ENCODE data around the gene PLIN1.

The PLIN1 gene

GRCh38 chr15:89679212-89679611, at the start of gene PLIN1:
PLIN1 (minus strand) TSS chr15:89679367; CDS start chr15:89677489, 1,878 bp downstream.
- TF ChIP-seq GATA2 (IDR thresholded peaks at IDR 0.05; ENCODE audit: low read depth, low read length) (no peak), GATA3 (IDR thresholded peaks at IDR 0.05; ENCODE audit: low read depth, low read length) (no peak)

DNA sequence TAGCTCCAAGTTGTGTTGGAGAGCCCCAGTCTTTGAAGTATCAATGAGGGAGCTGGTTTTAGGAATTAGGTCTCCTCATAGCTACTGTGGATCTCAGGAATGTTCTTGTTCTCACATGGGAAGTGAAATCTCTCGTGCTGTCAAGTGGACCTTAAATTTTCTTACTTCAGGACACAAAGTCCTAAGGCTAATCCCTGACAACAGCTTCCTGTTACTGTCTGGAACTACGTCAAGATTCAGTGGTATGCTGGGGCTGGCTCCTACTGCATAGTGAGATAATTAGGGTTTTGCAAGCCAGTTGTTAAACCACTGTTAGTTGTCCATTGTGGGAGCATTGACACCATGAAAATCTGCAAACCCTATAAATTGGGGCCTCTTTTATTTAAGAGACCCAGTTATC, 49.1 kb upstream of the PLIN1 start:
- no peak for TF ChIP-seq GATA3 (IDR thresholded peaks at IDR 0.05; ENCODE audit: low read depth, low read length)
- no peak for TF ChIP-seq GATA2 (IDR thresholded peaks at IDR 0.05; ENCODE audit: low read depth, low read length)

- no peak for TF ChIP-seq GATA3 (IDR thresholded peaks at IDR 0.05; ENCODE audit: low read depth, low read length)
- no peak for TF ChIP-seq GATA2 (IDR thresholded peaks at IDR 0.05; ENCODE audit: low read depth, low read length)
Measured at GRCh38 chr15:89725064-89725463, 45.9 kb upstream of the PLIN1 start.

DNA sequence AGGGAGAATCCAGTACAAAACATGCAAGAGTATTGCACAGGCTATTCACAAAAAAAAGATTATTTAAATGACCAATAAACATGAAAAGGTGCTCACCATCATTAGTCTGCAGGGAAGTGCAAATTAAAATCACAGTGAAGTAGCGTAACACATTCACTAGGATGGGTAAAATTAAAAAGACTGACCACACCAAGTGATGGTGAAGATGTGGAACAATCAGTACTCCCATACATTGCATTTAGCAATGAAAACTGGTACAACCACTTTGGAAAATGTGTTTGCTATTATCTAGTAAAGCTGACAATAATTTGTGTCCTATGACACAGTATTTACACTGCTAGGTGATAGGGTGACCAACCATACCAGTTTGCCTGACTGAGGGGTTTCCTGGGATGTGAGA, 45.5 kb upstream of the PLIN1 start:
- TF ChIP-seq GATA2 (IDR thresholded peaks at IDR 0.05; ENCODE audit: low read depth, low read length): no peak
- TF ChIP-seq GATA3 (IDR thresholded peaks at IDR 0.05; ENCODE audit: low read depth, low read length): no peak

GRCh38 chr15:89723031-89723430, 43.9 kb upstream of the PLIN1 start:
- no peak for TF ChIP-seq GATA3 (IDR thresholded peaks at IDR 0.05; ENCODE audit: low read depth, low read length)
- TF ChIP-seq GATA2 (IDR thresholded peaks at IDR 0.05; ENCODE audit: low read depth, low read length): no peak

- TF ChIP-seq GATA3 (IDR thresholded peaks at IDR 0.05; ENCODE audit: low read depth, low read length) (no peak), GATA2 (IDR thresholded peaks at IDR 0.05; ENCODE audit: low read depth, low read length) (no peak)
Measured at GRCh38 chr15:89714775-89715174, 35.6 kb upstream of the PLIN1 start.

GRCh38 chr15:89707577-89707976, 28.4 kb upstream of the PLIN1 start:
- no peak for TF ChIP-seq GATA2 (IDR thresholded peaks at IDR 0.05; ENCODE audit: low read depth, low read length)

DNA sequence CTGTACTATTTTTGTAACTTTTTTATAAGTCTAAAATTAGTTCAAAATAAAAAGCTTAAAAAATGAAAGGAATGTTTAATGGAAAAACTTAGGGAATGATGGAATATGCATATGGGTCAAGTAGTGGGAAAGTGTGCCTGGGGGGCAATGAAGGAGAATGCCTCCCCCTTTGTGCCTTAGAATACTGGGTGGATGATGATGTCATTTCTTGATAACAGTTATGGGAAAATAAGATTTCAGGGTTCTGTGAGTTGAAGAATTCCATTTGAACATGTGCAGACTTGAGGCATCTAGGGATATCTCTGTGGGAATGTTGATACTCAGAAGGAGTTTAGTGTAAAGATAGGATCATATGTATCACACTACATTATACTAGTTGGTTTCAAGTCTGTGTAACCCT, 25.2 kb upstream of the PLIN1 start:
- TF ChIP-seq GATA2 (IDR thresholded peaks at IDR 0.05; ENCODE audit: low read depth, low read length) (no peak), GATA3 (IDR thresholded peaks at IDR 0.05; ENCODE audit: low read depth, low read length) (no peak)

DNA sequence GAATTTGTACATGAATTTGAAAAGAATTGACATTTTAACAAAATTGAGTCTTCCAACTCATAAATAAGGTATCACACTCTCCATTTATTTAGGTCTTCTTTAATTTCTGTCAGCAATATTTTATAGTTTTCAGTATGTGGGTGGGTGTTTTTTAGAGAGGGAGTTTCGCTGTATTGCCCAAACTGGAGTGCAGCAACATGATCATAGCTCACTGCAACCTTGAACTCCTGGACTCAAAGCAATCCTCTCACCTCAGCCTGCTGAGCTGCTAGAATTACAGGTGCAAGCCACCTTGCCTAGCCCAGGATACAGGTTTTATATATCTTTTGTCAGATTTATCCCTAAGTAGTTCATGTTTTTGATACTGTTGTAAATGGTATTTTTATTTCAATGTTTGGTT, 16.0 kb upstream of the PLIN1 start:
- TF ChIP-seq GATA3 (IDR thresholded peaks at IDR 0.05; ENCODE audit: low read depth, low read length) (no peak), GATA2 (IDR thresholded peaks at IDR 0.05; ENCODE audit: low read depth, low read length) (no peak)

- TF ChIP-seq GATA2 (IDR thresholded peaks at IDR 0.05; ENCODE audit: low read depth, low read length): no peak
- no peak for TF ChIP-seq GATA3 (IDR thresholded peaks at IDR 0.05; ENCODE audit: low read depth, low read length)
Measured at GRCh38 chr15:89693696-89694095, 14.5 kb upstream of the PLIN1 start.

GRCh38 chr15:89693091-89693490, 13.9 kb upstream of the PLIN1 start:
- TF ChIP-seq GATA2 (IDR thresholded peaks at IDR 0.05; ENCODE audit: low read depth, low read length) (no peak), GATA3 (IDR thresholded peaks at IDR 0.05; ENCODE audit: low read depth, low read length) (no peak)

DNA sequence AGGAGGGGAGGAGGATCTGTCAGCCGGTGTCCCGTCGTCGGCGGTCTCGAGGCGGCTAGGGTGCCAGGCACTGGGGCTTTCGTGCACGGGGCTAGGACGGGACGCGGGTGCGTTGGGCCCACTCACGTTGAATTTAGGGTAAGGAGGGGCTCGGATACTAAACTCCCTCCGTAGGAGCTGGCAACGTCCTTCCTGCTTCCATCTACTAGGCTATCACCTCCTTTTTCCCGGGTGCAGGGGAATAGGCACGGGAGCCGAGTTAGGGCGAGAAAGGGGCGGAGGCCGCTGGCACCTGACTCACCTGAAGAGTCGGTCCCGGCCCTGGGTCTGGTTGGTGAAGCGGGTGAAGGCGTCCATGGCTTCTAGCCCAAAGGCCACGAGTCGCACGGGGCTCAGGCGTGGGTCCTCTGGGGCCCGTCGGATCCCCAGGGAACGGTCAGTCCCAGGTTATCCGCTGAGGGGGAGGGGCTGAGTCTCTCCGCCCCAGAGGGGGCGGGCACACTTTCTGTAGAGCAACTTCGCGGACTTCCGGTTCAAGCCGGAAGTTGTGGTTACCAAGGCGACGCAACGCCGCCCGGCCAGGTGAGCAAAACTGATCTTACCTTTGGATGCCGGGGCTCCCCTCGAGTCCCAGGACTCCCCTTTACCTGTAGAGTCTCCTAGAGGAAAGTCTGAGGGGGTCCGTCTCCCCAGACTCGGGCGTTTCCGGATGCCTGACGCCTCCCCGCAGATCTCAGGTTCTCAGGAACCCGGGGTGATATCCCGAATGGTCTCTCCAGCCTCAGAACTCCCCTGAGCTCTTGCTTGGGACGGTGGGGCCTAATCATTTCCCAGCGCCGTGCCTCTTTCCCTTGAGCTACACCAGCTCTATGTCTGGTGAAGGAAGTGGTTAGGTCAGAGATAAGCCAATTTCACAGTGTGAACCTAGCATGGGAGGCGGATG, 11.4 kb upstream of the PLIN1 start, which contains the start of the genes PEX11A and WDR93:
PEX11A (minus strand) TSS at position 479 of the 943 bp plus-strand sequence; CDS start at position 357, 122 bp downstream.
WDR93 (plus strand) TSS at position 536 of the 943 bp plus-strand sequence. CDS start 10,936 bp downstream, outside the sequence.
- TF ChIP-seq GATA2 (IDR thresholded peaks at IDR 0.05; ENCODE audit: low read depth, low read length): no peak; the same call in 1 of the 2 replicates
- no peak for TF ChIP-seq GATA3 (IDR thresholded peaks at IDR 0.05; ENCODE audit: low read depth, low read length)

DNA sequence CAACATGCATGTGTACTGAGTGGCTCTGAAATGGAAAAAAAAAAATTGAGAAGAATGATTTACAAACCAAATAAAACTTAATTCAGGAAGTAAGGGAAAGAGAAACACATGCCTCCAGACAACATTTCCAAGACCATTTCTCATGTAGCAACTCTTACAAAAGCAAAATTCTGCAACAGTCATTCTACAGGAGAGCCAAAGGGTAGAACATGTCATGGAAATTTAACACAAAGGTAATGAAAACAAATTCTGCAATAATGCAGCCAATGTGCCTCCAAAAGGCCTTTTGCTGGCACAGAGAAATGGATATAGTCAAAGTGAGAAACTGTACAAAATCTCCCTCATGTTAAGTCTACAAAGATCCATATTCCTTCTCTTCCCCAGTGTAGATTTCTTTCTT, 7.4 kb upstream of the PLIN1 start:
- TF ChIP-seq GATA3 (IDR thresholded peaks at IDR 0.05; ENCODE audit: low read depth, low read length) (no peak), GATA2 (IDR thresholded peaks at IDR 0.05; ENCODE audit: low read depth, low read length) (no peak)

GRCh38 chr15:89685995-89686394, 6.8 kb upstream of the PLIN1 start:
- TF ChIP-seq GATA2 (IDR thresholded peaks at IDR 0.05; ENCODE audit: low read depth, low read length) (no peak), GATA3 (IDR thresholded peaks at IDR 0.05; ENCODE audit: low read depth, low read length) (no peak)

DNA sequence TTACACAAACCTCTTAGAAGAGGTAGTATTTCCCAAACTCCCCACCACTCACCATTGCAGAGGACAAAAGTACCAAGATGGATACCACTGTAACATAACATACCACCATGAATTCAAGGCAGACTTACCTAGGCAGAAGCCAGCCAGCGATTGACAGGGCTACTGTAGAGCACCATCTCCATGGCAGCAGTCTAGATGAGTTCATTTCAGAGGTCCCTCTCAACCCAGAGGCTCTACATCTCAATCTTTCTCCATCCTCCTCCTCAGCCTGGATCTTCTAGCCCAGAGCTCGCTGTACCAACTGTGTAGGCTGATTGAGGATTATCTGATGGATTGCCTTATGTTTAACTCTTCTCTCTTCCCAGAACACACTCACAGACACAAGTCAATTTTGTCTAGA, 2.0 kb upstream of the PLIN1 start:
- TF ChIP-seq GATA2 (IDR thresholded peaks at IDR 0.05; ENCODE audit: low read depth, low read length) (no peak), GATA3 (IDR thresholded peaks at IDR 0.05; ENCODE audit: low read depth, low read length) (no peak)

Measured in SH-SY5Y (cell line).